ENCODE measurements around the gene CD28.

Gene CD28

GRCh38 chr2:203710952-203711351 is 4.5 kb downstream of the CD28 start:
- H3K9ac ChIP-seq (ENCODE audit: low read length): no peak overlapping the region
- H3K4me3 ChIP-seq (ENCODE audit: low read depth, low read length, poor library complexity, severe bottlenecking): no peak overlapping the region
- no peak overlapping the region for H3K27ac ChIP-seq (ENCODE audit: low read depth, low read length, poor library complexity, severe bottlenecking)
- H3K9me3 ChIP-seq (ENCODE audit: low read length): no peaks in the 10 kb centered on the region
- no peaks in the 10 kb centered on the region for H3F3A ChIP-seq (ENCODE audit: insufficient read depth, low read length)
- no peaks in the 10 kb centered on the region for H3K9me2 ChIP-seq (ENCODE audit: low read depth, low read length)
- no peak overlapping the region for H2AFZ ChIP-seq (ENCODE audit: low read length)
- no peaks in the 10 kb centered on the region for H4K20me1 ChIP-seq (ENCODE audit: insufficient read depth, low read length)
- TF ChIP-seq CTCF (IDR thresholded peaks at IDR 0.05; ENCODE audit: low read length) (no peak), EZH2 (IDR thresholded peaks at IDR 0.05; ENCODE audit: borderline replicate concordance, low read length) (no peak)
- H3K27me3 ChIP-seq (ENCODE audit: insufficient read depth, low read length): 0 out of 2 replicates have a peak, but pooled peaks cover 6% of the 10 kb centered on the region
- peaks cover 17% of the 10 kb centered on the region for H3K4me1 ChIP-seq (ENCODE audit: insufficient read depth, low read length, severe bottlenecking)
- H3K79me2 ChIP-seq (ENCODE audit: insufficient read depth, low read length): no peaks in the 10 kb centered on the region
- no peak overlapping the region for H3K4me2 ChIP-seq (ENCODE audit: low read length)
- no peaks in the 10 kb centered on the region for H3K36me3 ChIP-seq (ENCODE audit: insufficient read depth, low read length)

GRCh38 chr2:203711399-203711798 is 5.0 kb downstream of the CD28 start:
- Histone ChIP-seq H3K4me1 (ENCODE audit: insufficient read depth, low read length, severe bottlenecking) (peaks cover 12% of the 10 kb centered on the region), H3K4me2 (ENCODE audit: low read length) (no peak overlapping the region), H3K27me3 (ENCODE audit: insufficient read depth, low read length) (0 out of 2 replicates have a peak, but pooled peaks cover 6% of the 10 kb centered on the region), H2AFZ (ENCODE audit: low read length) (no peak overlapping the region), H3K9me3 (ENCODE audit: low read length) (no peaks in the 10 kb centered on the region), H3K79me2 (ENCODE audit: insufficient read depth, low read length) (no peaks in the 10 kb centered on the region), H3K9ac (ENCODE audit: low read length) (no peak overlapping the region), H3F3A (ENCODE audit: insufficient read depth, low read length) (no peaks in the 10 kb centered on the region), H3K27ac (ENCODE audit: low read depth, low read length, poor library complexity, severe bottlenecking) (no peak overlapping the region), H3K9me2 (ENCODE audit: low read depth, low read length) (no peaks in the 10 kb centered on the region), H3K36me3 (ENCODE audit: insufficient read depth, low read length) (no peaks in the 10 kb centered on the region), H3K4me3 (ENCODE audit: low read depth, low read length, poor library complexity, severe bottlenecking) (no peak overlapping the region), H4K20me1 (ENCODE audit: insufficient read depth, low read length) (no peaks in the 10 kb centered on the region)
- TF ChIP-seq EZH2 (IDR thresholded peaks at IDR 0.05; ENCODE audit: borderline replicate concordance, low read length): no peak
- TF ChIP-seq CTCF (IDR thresholded peaks at IDR 0.05; ENCODE audit: low read length): no peak

- no peak overlapping the region for H3K27ac ChIP-seq (ENCODE audit: low read depth, low read length, poor library complexity, severe bottlenecking)
- no peaks in the 10 kb centered on the region for H3K9me3 ChIP-seq (ENCODE audit: low read length)
- TF ChIP-seq EZH2 (IDR thresholded peaks at IDR 0.05; ENCODE audit: borderline replicate concordance, low read length) (no peak), CTCF (IDR thresholded peaks at IDR 0.05; ENCODE audit: low read length) (no peak)
These were observed 6.9 kb downstream of the CD28 start for GRCh38 chr2:203713381-203713780.

More at GRCh38 chr2:203713381-203713780, 6.9 kb downstream of the CD28 start:
- Histone ChIP-seq H3K9me2 (ENCODE audit: low read depth, low read length) (no peaks in the 10 kb centered on the region), H3K4me2 (ENCODE audit: low read length) (no peak overlapping the region), H3F3A (ENCODE audit: insufficient read depth, low read length) (no peaks in the 10 kb centered on the region), H3K4me1 (ENCODE audit: insufficient read depth, low read length, severe bottlenecking) (peaks cover 8% of the 10 kb centered on the region), H4K20me1 (ENCODE audit: insufficient read depth, low read length) (no peaks in the 10 kb centered on the region), H3K27me3 (ENCODE audit: insufficient read depth, low read length) (0 out of 2 replicates have a peak, but pooled peaks cover 6% of the 10 kb centered on the region), H3K4me3 (ENCODE audit: low read depth, low read length, poor library complexity, severe bottlenecking) (no peak overlapping the region), H3K9ac (ENCODE audit: low read length) (no peak overlapping the region), H2AFZ (ENCODE audit: low read length) (no peak overlapping the region), H3K79me2 (ENCODE audit: insufficient read depth, low read length) (no peaks in the 10 kb centered on the region), H3K36me3 (ENCODE audit: insufficient read depth, low read length) (no peaks in the 10 kb centered on the region)
